Kasumi-1 (cell line): ENCODE measurements around the gene ZNF19.

Experiments
- DNase-seq, 2 experiments: peaks; one replicate each; lab custom pipeline; 2025; lab: John Stamatoyannopoulos, UW

ZNF19 gene

GRCh38 chr16:71441348-71442050 lies 47.6 kb downstream of the ZNF19 start:
- no peak for DNase-seq

- DNase-seq = no peak
Measured at GRCh38 chr16:71440669-71441347, 48.3 kb downstream of the ZNF19 start.

GRCh38 chr16:71439523-71439922 lies 49.6 kb downstream of the ZNF19 start:
- no peak for DNase-seq

- DNase-seq = no peak
Measured at GRCh38 chr16:71436473-71436872, 52.7 kb downstream of the ZNF19 start.

- no peak for DNase-seq
Measured at GRCh38 chr16:71432906-71433305, 56.2 kb downstream of the ZNF19 start.

GRCh38 chr16:71431991-71432390 lies 57.1 kb downstream of the ZNF19 start:
- no peak for DNase-seq

- no peak for DNase-seq
Measured at GRCh38 chr16:71431176-71431575, 57.9 kb downstream of the ZNF19 start.

GRCh38 chr16:71430744-71431143 lies 58.4 kb downstream of the ZNF19 start:
- no peak for DNase-seq

- no peak for DNase-seq
Measured at GRCh38 chr16:71429581-71429980, 59.5 kb downstream of the ZNF19 start.

- no peak for DNase-seq
Measured at GRCh38 chr16:71428883-71429282, 60.2 kb downstream of the ZNF19 start.

GRCh38 chr16:71428385-71428784 lies 60.7 kb downstream of the ZNF19 start:
- no peak for DNase-seq

GRCh38 chr16:71426880-71427615 lies 62.1 kb downstream of the ZNF19 start:
- no peak for DNase-seq

- no peak for DNase-seq
Measured at GRCh38 chr16:71426069-71426879, 62.9 kb downstream of the ZNF19 start.

- no peak for DNase-seq
Measured at GRCh38 chr16:71425746-71426068, 63.4 kb downstream of the ZNF19 start.

- no peak for DNase-seq
Measured at GRCh38 chr16:71424626-71425025, 64.5 kb downstream of the ZNF19 start.

GRCh38 chr16:71423865-71424264 lies 65.3 kb downstream of the ZNF19 start:
- no peak for DNase-seq
